Measurements from ENCODE around the gene P2RY2. TPM values are rescaled to one million over a fixed set of nuclear protein-coding genes. Genes with fewer than 3 reads are reported as not detected.

P2RY2 gene
- total RNA-seq, 1 donor from 2014 or later: 0.42 TPM

DNA sequence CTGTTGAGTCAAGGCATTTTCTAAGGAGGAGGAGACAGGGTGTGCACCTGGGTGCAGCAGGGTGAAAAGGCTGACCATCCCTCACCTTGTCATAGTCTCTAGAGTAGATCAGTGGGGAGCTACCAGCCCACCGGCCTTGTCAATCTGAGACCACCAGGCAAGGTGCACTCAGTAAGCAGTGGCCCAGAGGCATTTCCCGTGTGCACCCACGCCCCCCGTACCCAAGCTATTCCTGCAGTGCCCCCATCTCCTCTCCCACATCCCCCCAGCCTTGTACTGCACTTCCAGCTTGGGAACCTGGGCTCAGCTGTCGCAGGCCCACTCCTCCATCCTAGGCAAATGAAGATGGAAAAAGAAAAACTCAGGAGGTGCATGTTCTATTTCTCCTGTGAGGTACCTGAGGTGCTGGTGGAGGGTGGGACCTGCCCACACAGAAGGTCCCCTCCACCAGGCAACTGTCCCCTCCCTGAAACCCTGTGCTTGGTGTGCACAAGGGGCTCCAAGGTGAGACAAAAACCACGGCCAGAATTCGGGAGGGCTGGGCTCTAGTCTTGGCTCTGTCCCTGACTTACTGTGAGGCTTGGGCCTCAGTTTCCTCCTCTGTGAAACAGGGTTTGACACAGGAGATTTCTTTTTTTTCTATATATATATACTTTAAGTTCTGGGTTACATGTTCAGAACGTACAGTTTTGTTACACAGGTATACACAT lies 8.4 kb downstream of the P2RY2 start:
- Mint-ChIP-seq H3K27me3 (no peaks in the 10 kb centered on the region), H3K36me3 (ENCODE audit: low read depth) (no peaks in the 10 kb centered on the region), H3K4me3 (no peak overlapping the region), H3K9me3 (no peaks in the 10 kb centered on the region), H3K4me1 (no peaks in the 10 kb centered on the region), H3K27ac (no peak overlapping the region)
- POLR2A ChIA-PET: no interaction called here
- DNase-seq: peak; percentile 0
- ATAC-seq (ENCODE audit: low read depth): no peak
- intact Hi-C loops (cut with micrococcal nuclease): no loop called here
- TF ChIP-seq, protein P1, sequence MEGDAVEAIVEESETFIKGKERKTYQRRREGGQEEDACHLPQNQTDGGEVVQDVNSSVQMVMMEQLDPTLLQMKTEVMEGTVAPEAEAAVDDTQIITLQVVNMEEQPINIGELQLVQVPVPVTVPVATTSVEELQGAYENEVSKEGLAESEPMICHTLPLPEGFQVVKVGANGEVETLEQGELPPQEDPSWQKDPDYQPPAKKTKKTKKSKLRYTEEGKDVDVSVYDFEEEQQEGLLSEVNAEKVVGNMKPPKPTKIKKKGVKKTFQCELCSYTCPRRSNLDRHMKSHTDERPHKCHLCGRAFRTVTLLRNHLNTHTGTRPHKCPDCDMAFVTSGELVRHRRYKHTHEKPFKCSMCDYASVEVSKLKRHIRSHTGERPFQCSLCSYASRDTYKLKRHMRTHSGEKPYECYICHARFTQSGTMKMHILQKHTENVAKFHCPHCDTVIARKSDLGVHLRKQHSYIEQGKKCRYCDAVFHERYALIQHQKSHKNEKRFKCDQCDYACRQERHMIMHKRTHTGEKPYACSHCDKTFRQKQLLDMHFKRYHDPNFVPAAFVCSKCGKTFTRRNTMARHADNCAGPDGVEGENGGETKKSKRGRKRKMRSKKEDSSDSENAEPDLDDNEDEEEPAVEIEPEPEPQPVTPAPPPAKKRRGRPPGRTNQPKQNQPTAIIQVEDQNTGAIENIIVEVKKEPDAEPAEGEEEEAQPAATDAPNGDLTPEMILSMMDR (IDR thresholded peaks at IDR 0.05): no peak
- CTCF ChIA-PET: interaction anchor here (0.6 kb wide), 1 partner anchor 395 kb away, joined by 4 read pairs; no protein-coding TSS in a partner anchor

DNA sequence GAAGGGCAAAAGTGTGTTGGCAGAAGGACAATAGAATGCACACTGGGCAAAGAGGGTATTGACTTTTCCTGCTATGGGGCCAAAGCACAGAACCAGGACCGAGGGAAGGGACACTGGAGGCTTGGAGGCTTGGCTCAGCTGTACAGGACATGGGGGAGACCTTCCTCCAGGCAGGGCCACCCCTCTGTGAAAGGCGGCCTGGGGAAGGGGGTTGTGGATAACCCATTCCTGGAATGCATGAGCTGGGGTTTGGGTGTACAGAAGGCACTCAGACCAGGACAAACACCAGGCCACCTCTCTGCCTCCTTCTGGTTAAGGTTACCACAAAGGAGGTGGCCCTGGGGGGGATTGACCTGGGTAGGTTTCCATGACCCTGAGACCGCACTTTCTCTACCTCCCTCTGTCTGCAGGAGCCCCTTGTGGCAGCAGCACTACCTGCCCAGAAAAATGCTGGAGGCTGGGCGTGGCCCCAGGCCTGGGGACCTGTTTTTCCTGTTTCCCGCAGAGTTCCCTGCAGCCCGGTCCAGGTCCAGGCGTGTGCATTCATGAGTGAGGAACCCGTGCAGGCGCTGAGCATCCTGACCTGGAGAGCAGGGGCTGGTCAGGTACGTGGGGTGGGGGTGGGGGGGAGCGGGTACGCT lies 9.6 kb downstream of the P2RY2 start:
- TF ChIP-seq, protein P1 (IDR thresholded peaks at IDR 0.05): no peak
- DNase-seq (peak; percentile 8), ATAC-seq (ENCODE audit: low read depth) (no peak)
- Mint-ChIP-seq H3K36me3 (ENCODE audit: low read depth) (no peaks in the 10 kb centered on the region), H3K4me3 (no peak overlapping the region), H3K9me3 (no peaks in the 10 kb centered on the region), H3K27me3 (no peaks in the 10 kb centered on the region), H3K27ac (no peak overlapping the region), H3K4me1 (no peaks in the 10 kb centered on the region)
- POLR2A ChIA-PET: no interaction called here
- intact Hi-C loops (cut with micrococcal nuclease): no loop called here
- CTCF ChIA-PET: no interaction called here

DNA sequence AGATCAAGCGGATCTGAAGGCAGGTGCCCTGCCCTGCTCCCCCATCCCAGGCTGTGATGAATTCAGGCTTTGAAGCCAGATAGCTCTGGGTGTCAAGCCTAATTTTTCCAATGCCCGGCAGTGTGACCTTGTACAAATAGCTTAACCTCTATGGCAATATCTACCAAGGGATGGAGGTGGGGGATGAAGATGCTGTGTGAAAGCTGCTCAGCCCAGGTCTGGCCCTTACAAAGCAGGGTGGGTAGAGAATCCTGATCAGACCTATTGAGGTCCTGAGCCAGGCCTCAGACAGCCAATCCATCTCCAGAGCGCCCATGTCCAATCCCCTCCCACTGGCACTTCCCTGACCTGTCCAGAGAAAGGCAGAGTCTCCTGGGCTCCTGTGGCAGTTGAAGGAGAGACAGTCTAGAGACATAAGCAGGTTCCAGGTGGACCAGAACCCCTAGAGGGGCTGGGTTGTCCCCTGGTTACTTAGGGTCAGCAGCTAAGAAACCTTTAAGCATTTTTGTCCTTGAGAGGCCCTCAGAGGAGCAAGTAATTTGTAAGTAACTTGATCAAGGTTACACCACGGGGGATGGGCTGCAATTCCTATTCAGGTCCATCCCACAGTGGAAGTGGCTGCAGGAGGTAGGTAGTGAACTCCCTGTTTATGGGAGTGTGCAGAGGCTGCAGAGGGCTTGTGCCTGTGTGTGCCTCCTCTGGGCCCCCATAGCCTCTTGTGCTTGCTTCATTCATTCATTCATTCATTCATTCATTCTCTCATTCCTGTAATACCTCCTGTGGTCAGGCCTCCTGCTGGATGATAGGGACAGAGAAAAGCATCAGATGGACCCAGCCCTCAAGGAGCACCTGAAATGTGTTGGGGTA lies 10.4 kb downstream of the P2RY2 start:
- Mint-ChIP-seq H3K4me1 (no peaks in the 10 kb centered on the region), H3K4me3 (no peak overlapping the region), H3K36me3 (ENCODE audit: low read depth) (no peaks in the 10 kb centered on the region), H3K27me3 (no peaks in the 10 kb centered on the region), H3K9me3 (no peaks in the 10 kb centered on the region), H3K27ac (no peak overlapping the region)
- peak; percentile 9 for DNase-seq
- intact Hi-C loops (cut with micrococcal nuclease): no loop called here
- no peak for ATAC-seq (ENCODE audit: low read depth)
- CTCF ChIA-PET: no interaction called here
- TF ChIP-seq, protein P1 (IDR thresholded peaks at IDR 0.05): no peak
- POLR2A ChIA-PET: no interaction called here

DNA sequence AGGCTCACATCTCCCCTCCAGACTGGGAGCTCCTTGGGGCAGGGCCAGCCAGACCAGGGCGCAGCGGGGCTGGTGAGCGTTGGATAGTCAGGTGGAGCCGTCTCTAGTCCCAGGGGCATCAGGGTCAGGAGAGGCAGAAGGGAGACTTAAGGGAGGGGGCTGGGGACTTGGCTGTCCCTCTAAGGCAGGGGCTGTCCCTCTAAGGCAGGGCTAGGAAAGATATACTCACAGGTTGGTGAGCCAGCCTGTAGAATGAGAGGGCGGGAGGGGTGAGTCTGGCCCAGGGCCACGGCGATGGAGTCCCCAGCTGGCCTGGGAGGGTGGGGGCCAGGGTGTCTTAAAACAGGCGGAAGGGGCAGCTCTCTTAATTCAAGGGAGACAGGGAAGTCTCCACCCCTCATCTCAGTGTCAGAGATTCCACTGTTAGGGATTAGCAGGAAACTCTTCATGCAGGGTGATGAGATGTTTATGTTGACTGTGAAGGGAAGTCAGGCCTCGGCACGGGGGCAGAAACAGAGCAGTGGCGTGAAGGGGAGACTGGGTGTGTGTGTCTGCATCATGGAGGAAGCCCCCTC lies 11.3 kb downstream of the P2RY2 start:
- DNase-seq (peak; percentile 12), ATAC-seq (ENCODE audit: low read depth) (no peak)
- Mint-ChIP-seq H3K4me3 (no peak overlapping the region), H3K36me3 (ENCODE audit: low read depth) (no peaks in the 10 kb centered on the region), H3K9me3 (no peaks in the 10 kb centered on the region), H3K27me3 (no peaks in the 10 kb centered on the region), H3K27ac (no peak overlapping the region), H3K4me1 (no peaks in the 10 kb centered on the region)
- TF ChIP-seq, protein P1 (IDR thresholded peaks at IDR 0.05): no peak
- ChIA-PET POLR2A (no interaction called here), CTCF (no interaction called here)
- intact Hi-C loops (cut with micrococcal nuclease): no loop called here

Data from activated B cell treated with CpG ODN at 0.5 μM for 24 hours (primary cell).